NCI-H1694 treated with DMSO at 0.1 percent for 48 hours (cell line): ENCODE data around the gene CCT2.
"Not testable (repeated sequence)": the region's sequence is repeated elsewhere in the genome, so short reads cannot be mapped to it uniquely, and the experiment has no call there.

ENCODE experiments used
- DNase-seq: peaks from one replicate; lab custom pipeline; 2025; lab: John Stamatoyannopoulos, UW

The CCT2 gene

GRCh38 chr12:69589082-69589481, 3.8 kb downstream of the CCT2 start:
- DNase-seq: no peak

- no peak for DNase-seq
Observed at GRCh38 chr12:69595689-69596088, 10.4 kb downstream of the CCT2 start.

GRCh38 chr12:69598174-69598753, 13.0 kb downstream of the CCT2 start:
- DNase-seq: no peak

GRCh38 chr12:69600804-69601203, 15.5 kb downstream of the CCT2 start:
- DNase-seq: no peak

- DNase-seq: no peak
Observed at GRCh38 chr12:69601962-69602685, 16.9 kb downstream of the CCT2 start.

- DNase-seq: no peak
Observed at GRCh38 chr12:69602954-69603353, 17.7 kb downstream of the CCT2 start.

- DNase-seq: not testable (repeated sequence)
Observed at GRCh38 chr12:69603556-69603955, 18.3 kb downstream of the CCT2 start.

GRCh38 chr12:69604275-69604674, 19.0 kb downstream of the CCT2 start:
- DNase-seq: not testable (repeated sequence)

GRCh38 chr12:69608114-69608513, 22.9 kb downstream of the CCT2 start:
- DNase-seq: no peak

GRCh38 chr12:69610126-69610525, 24.9 kb downstream of the CCT2 start:
- DNase-seq: no peak

- DNase-seq: no peak
Observed at GRCh38 chr12:69610729-69611128, 25.5 kb downstream of the CCT2 start, which contains the start of gene LRRC10. Gene LRRC10 (minus strand): TSS chr12:69610907. CDS start chr12:69610838, 69 bp downstream.

- DNase-seq: no peak
Observed at GRCh38 chr12:69613351-69613750, 28.1 kb downstream of the CCT2 start.

- no peak for DNase-seq
Observed at GRCh38 chr12:69616025-69616424, 30.8 kb downstream of the CCT2 start.

- no peak for DNase-seq
Observed at GRCh38 chr12:69619050-69619449, 33.8 kb downstream of the CCT2 start.

- DNase-seq: no peak
Observed at GRCh38 chr12:69620077-69620476, 34.8 kb downstream of the CCT2 start.

- no peak for DNase-seq
Observed at GRCh38 chr12:69620921-69621320, 35.7 kb downstream of the CCT2 start.

GRCh38 chr12:69621551-69621950, 36.3 kb downstream of the CCT2 start:
- no peak for DNase-seq

GRCh38 chr12:69623970-69624369, 38.7 kb downstream of the CCT2 start:
- no peak for DNase-seq

GRCh38 chr12:69627501-69627900, 42.2 kb downstream of the CCT2 start:
- no peak for DNase-seq

- DNase-seq: no peak
Observed at GRCh38 chr12:69630191-69630590, 44.9 kb downstream of the CCT2 start.

- no peak for DNase-seq
Observed at GRCh38 chr12:69633061-69633460, 47.8 kb downstream of the CCT2 start.

- DNase-seq: peak; percentile 3
Observed at GRCh38 chr12:69639400-69640016, 54.2 kb downstream of the CCT2 start.

GRCh38 chr12:69641546-69641945, 56.3 kb downstream of the CCT2 start:
- no peak for DNase-seq
